ENCODE data around the gene DAPK3. TPM values are rescaled to one million over a fixed set of nuclear protein-coding genes. Genes with fewer than 3 reads are reported as not detected.

The DAPK3 gene
- polyA plus RNA-seq, 6 donors from 2014 or later: 9.4 to 30.8 (median 20.2) TPM

DNA sequence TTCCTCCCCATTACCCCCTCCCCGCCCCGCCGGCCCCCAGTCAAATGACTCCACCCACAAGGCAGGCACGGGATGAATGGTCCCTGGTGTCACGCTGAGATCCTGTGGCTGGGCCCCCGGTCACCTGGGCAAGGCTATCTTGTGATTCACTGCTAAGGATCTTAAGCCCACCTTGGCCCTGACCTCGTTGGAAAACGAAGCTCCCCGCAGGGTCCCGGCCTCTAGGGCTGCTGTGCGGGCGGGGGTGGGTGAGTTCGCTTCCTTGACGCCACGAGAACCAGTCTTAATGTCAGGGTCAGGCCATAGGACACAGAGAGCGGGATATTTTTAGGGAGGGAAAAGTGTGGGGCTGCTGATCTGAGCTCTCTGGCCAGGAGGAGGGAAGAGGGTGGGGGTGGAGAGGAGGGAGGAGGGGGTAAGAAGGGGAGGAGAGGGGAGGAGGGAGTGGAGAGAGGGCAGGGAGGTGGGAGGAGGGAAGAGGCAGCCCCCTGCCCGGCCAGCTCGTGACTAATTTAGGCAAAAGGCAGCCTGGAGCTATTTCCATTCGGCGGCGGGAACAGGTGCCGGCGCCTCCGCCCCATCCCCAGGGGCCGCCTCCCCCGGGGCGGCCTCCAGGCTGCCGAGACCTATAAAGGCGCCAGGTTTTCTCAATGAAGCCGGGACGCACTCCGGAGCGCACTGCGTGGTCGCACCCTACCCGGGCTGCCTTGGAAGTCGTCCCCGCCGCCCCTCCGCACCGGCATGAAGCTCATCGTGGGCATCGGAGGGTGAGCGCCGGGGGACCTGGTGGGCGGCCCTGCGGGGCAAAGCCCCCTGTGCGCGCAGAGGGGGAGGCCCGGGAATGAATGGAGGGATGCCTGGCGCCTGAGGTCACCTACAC, 37.7 kb downstream of the DAPK3 start, which contains the start of gene NMRK2:
TSS of gene NMRK2 (plus strand) at position 139 of the 880 bp plus-strand sequence. CDS start at position 742, 603 bp downstream.
- DNase-seq (no peak), ATAC-seq (ENCODE audit: low read depth in 2 of 2) (no peak)
- peaks cover 0 to 29% (median 9%) of the 10 kb centered on the region in 3 donors for H3K27me3 Mint-ChIP-seq
- peaks cover 0 to 6% (median 3%) of the 10 kb centered on the region in 3 donors for H3K4me1 Mint-ChIP-seq
- peak within 1 kb of the TSS in 2 of 8 donors; percentile 61 to 63 for H3K4me3 Mint-ChIP-seq
- no peak within 1 kb of the TSS for H3K27ac Mint-ChIP-seq
- H3K9me3 Mint-ChIP-seq: no peaks in the 10 kb centered on the region
- H3K36me3 Mint-ChIP-seq: no peaks in the 10 kb centered on the region

- peaks cover 0 to 6% (median 3%) of the 10 kb centered on the region in 3 donors for H3K4me1 Mint-ChIP-seq
- ATAC-seq (ENCODE audit: low read depth in 2 of 2): no peak
These were observed 39.9 kb downstream of the DAPK3 start for GRCh38 chr19:3931041-3931440.

GRCh38 chr19:3923912-3924311, 47.0 kb downstream of the DAPK3 start:
- Mint-ChIP-seq H3K27me3 (peaks cover 10 to 21% (median 16%) of the 10 kb centered on the region in 3 donors), H3K4me3 (no peak overlapping the region), H3K36me3 (peaks cover 0 to 22% of the 10 kb centered on the region in 2 donors), H3K9me3 (peaks cover 11 to 33% (median 16%) of the 10 kb centered on the region in 7 donors), H3K27ac (no peak overlapping the region), H3K4me1 (no peaks in the 10 kb centered on the region)
- no peak for ATAC-seq (ENCODE audit: low read depth in 2 of 2)
- no peak for DNase-seq

More at GRCh38 chr19:3931041-3931440, 39.9 kb downstream of the DAPK3 start:
- no peaks in the 10 kb centered on the region for H3K36me3 Mint-ChIP-seq
- peaks cover 4 to 29% (median 9%) of the 10 kb centered on the region in 3 donors for H3K27me3 Mint-ChIP-seq
- peaks cover 0 to 1% (median 0%) of the 10 kb centered on the region in 7 donors for H3K9me3 Mint-ChIP-seq
- no peak overlapping the region for H3K27ac Mint-ChIP-seq
- H3K4me3 Mint-ChIP-seq: no peak overlapping the region
- no peak for DNase-seq

GRCh38 chr19:3923096-3923758, 47.7 kb downstream of the DAPK3 start:
- H3K27ac Mint-ChIP-seq: no peak overlapping the region
- H3K9me3 Mint-ChIP-seq: peaks cover 11 to 33% (median 16%) of the 10 kb centered on the region in 7 donors
- H3K36me3 Mint-ChIP-seq: peaks cover 0 to 22% of the 10 kb centered on the region in 2 donors
- H3K4me1 Mint-ChIP-seq: no peaks in the 10 kb centered on the region
- ATAC-seq (ENCODE audit: low read depth in 2 of 2) (no peak), DNase-seq (no peak)
- H3K27me3 Mint-ChIP-seq: peaks cover 10 to 21% (median 15%) of the 10 kb centered on the region in 3 donors
- no peak overlapping the region for H3K4me3 Mint-ChIP-seq

DNA sequence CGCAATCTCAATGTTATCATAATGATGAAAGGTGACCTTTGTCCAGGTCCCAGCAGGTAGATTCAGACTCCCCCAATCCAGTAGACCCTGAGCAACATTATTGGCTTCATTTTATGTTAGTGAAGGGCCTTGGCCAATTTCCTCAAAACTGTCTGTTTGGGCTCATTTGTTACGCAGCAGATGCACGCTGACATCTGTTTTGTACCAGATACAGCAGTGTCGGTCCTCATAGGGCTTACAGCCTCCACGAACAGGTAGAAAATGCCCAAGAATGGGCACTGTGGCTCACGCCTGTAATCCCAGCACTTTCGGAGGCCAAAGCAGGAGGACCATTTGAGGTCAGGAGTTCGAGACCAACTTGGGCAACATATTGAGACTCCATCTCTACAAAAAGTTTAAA, 51.1 kb downstream of the DAPK3 start:
- peaks cover 0 to 16% of the 10 kb centered on the region in 2 donors for H3K36me3 Mint-ChIP-seq
- peaks cover 11 to 33% (median 15%) of the 10 kb centered on the region in 7 donors for H3K9me3 Mint-ChIP-seq
- DNase-seq (no peak), ATAC-seq (ENCODE audit: low read depth in 2 of 2) (no peak)
- no peak overlapping the region for H3K27ac Mint-ChIP-seq
- peaks cover 3 to 7% (median 5%) of the 10 kb centered on the region in 3 donors for H3K4me1 Mint-ChIP-seq
- no peak overlapping the region for H3K4me3 Mint-ChIP-seq
- peaks cover 6 to 15% (median 10%) of the 10 kb centered on the region in 3 donors for H3K27me3 Mint-ChIP-seq

GRCh38 chr19:3916033-3916432, 54.9 kb downstream of the DAPK3 start:
- Mint-ChIP-seq H3K4me3 (peak overlapping the region in 2 of 8 donors; percentile 6 to 50), H3K9me3 (peaks cover 0 to 7% (median 5%) of the 10 kb centered on the region in 7 donors), H3K4me1 (peaks cover 3 to 7% (median 5%) of the 10 kb centered on the region in 3 donors), H3K27me3 (peaks cover 0 to 4% (median 0%) of the 10 kb centered on the region in 3 donors), H3K36me3 (no peaks in the 10 kb centered on the region), H3K27ac (peak overlapping the region in 1 of 6 donors; percentile 54)
- ATAC-seq (ENCODE audit: low read depth in 2 of 2): no peak
- DNase-seq: no peak

- no peak for ATAC-seq (ENCODE audit: low read depth in 2 of 2)
- H3K36me3 Mint-ChIP-seq: no peaks in the 10 kb centered on the region
- peaks cover 3 to 7% (median 5%) of the 10 kb centered on the region in 3 donors for H3K4me1 Mint-ChIP-seq
- no peaks in the 10 kb centered on the region for H3K27me3 Mint-ChIP-seq
- H3K4me3 Mint-ChIP-seq: no peak overlapping the region
- DNase-seq: no peak
- H3K9me3 Mint-ChIP-seq: peaks cover 0 to 14% (median 8%) of the 10 kb centered on the region in 7 donors
- H3K27ac Mint-ChIP-seq: no peak overlapping the region
These were observed 56.7 kb downstream of the DAPK3 start for GRCh38 chr19:3914199-3914598.

- Mint-ChIP-seq H3K36me3 (no peaks in the 10 kb centered on the region), H3K27me3 (peaks cover 3 to 8% (median 6%) of the 10 kb centered on the region in 3 donors), H3K27ac (no peak overlapping the region), H3K4me1 (no peaks in the 10 kb centered on the region), H3K9me3 (peaks cover 0 to 12% (median 9%) of the 10 kb centered on the region in 7 donors), H3K4me3 (no peak overlapping the region)
- DNase-seq (no peak), ATAC-seq (ENCODE audit: low read depth in 2 of 2) (no peak)
These were observed 60.8 kb downstream of the DAPK3 start for GRCh38 chr19:3910105-3910504.

Other genes with a start within 250 kb of the DAPK3 start
- gene APBA3, start 209.4 kb downstream of the DAPK3 start, polyA plus RNA-seq (ENCODE audit: low read depth in 6 of 6): 10 to 100 TPM; 28.8 to 51.6 (median 35.3) TPM
- 100 to 1,000 TPM; 113 to 186 (median 131) TPM for gene MRPL54, start 208.4 kb downstream of the DAPK3 start, polyA plus RNA-seq (ENCODE audit: low read depth in 6 of 6)
- under 1 TPM in 1 of 6 donors, not detected in 5; 0.20 TPM for gene RAX2, start 198.9 kb downstream of the DAPK3 start, polyA plus RNA-seq (ENCODE audit: low read depth in 6 of 6)
- 1 to 10 TPM; 3.2 to 6.7 (median 5.6) TPM for gene MATK, start 184.7 kb downstream of the DAPK3 start, polyA plus RNA-seq (ENCODE audit: low read depth in 6 of 6)
- gene ZFR2, start 102.1 kb downstream of the DAPK3 start, polyA plus RNA-seq (ENCODE audit: low read depth in 6 of 6): 1 to 10 TPM in 1 of 6 donors, under 1 TPM in 2, not detected in 3; 0.45 to 3.5 (median 0.95) TPM
- not detected for gene ATCAY, start 90.4 kb downstream of the DAPK3 start, polyA plus RNA-seq (ENCODE audit: low read depth in 6 of 6)
- gene NMRK2, start 38.0 kb downstream of the DAPK3 start, polyA plus RNA-seq (ENCODE audit: low read depth in 6 of 6): not detected
- 100 to 1,000 TPM; 315 to 696 (median 594) TPM for gene EEF2, start 14.4 kb upstream of the DAPK3 start, polyA plus RNA-seq (ENCODE audit: low read depth in 6 of 6)
- 10 to 100 TPM in 1 of 6 donors, 1 to 10 TPM in 5; 5.1 to 12.1 (median 6.1) TPM for gene PIAS4, start 36.6 kb upstream of the DAPK3 start, polyA plus RNA-seq (ENCODE audit: low read depth in 6 of 6)
- gene ZBTB7A, start 95.8 kb upstream of the DAPK3 start, polyA plus RNA-seq (ENCODE audit: low read depth in 6 of 6): 10 to 100 TPM; 13.5 to 41.2 (median 21.2) TPM
- 10 to 100 TPM; 50.3 to 88.0 (median 69.5) TPM for gene MAP2K2, start 153.0 kb upstream of the DAPK3 start, polyA plus RNA-seq (ENCODE audit: low read depth in 6 of 6)
- not detected for gene CREB3L3, start 182.5 kb upstream of the DAPK3 start, polyA plus RNA-seq (ENCODE audit: low read depth in 6 of 6)
- 1 to 10 TPM; 1.3 to 5.3 (median 4.4) TPM for gene SIRT6, start 211.5 kb upstream of the DAPK3 start, polyA plus RNA-seq (ENCODE audit: low read depth in 6 of 6)
- 1 to 10 TPM in 1 of 6 donors, under 1 TPM in 2, not detected in 3; 0.17 to 1.4 (median 0.43) TPM for gene ANKRD24, start 211.6 kb upstream of the DAPK3 start, polyA plus RNA-seq (ENCODE audit: low read depth in 6 of 6)